SHP77 (cell line): ENCODE measurements around the gene ACTN1.
"Not testable (repeated sequence)": the region's sequence is repeated elsewhere in the genome, so short reads cannot be mapped to it uniquely, and the experiment has no call there.

Experiments used
- DNase-seq, 2 experiments: peaks; one replicate each; lab custom pipeline; 2025; lab: John Stamatoyannopoulos, UW

ACTN1 gene

GRCh38 chr14:68986926-68987652 is 8.0 kb upstream of the ACTN1 start:
- DNase-seq = no peak

- DNase-seq = no peak
These were observed 7.1 kb upstream of the ACTN1 start for GRCh38 chr14:68986225-68986624.

GRCh38 chr14:68984686-68985085 is 5.6 kb upstream of the ACTN1 start:
- no peak for DNase-seq

GRCh38 chr14:68983191-68983590 is 4.1 kb upstream of the ACTN1 start:
- no peak for DNase-seq

- no peak for DNase-seq
These were observed 3.5 kb upstream of the ACTN1 start for GRCh38 chr14:68982581-68982980.

GRCh38 chr14:68981539-68981976 is 2.5 kb upstream of the ACTN1 start:
- DNase-seq = no peak

GRCh38 chr14:68981139-68981538 is 2.0 kb upstream of the ACTN1 start:
- DNase-seq = no peak

GRCh38 chr14:68979722-68980451 is 785 bp upstream of the ACTN1 start:
- peak; percentile 35 to 48 for DNase-seq

- peak in 1 of 2 experiments; percentile 31 for DNase-seq
These were observed 760 bp downstream of the ACTN1 start for GRCh38 chr14:68978172-68978911.

GRCh38 chr14:68977718-68978171 is 1.4 kb downstream of the ACTN1 start:
- DNase-seq = peak; percentile 10 to 16

GRCh38 chr14:68977180-68977717 is 1.9 kb downstream of the ACTN1 start:
- DNase-seq = no peak

- DNase-seq = no peak
These were observed 2.7 kb downstream of the ACTN1 start for GRCh38 chr14:68976160-68977067.

GRCh38 chr14:68975667-68976066 is 3.4 kb downstream of the ACTN1 start:
- DNase-seq = no peak

- DNase-seq = no peak
These were observed 4.2 kb downstream of the ACTN1 start for GRCh38 chr14:68974759-68975347.

- no peak for DNase-seq
These were observed 5.5 kb downstream of the ACTN1 start for GRCh38 chr14:68973639-68974038.

- not testable (repeated sequence) for DNase-seq
These were observed 5.9 kb downstream of the ACTN1 start for GRCh38 chr14:68973219-68973565.

GRCh38 chr14:68972507-68973218 is 6.4 kb downstream of the ACTN1 start:
- no peak for DNase-seq

- no peak for DNase-seq
These were observed 7.6 kb downstream of the ACTN1 start for GRCh38 chr14:68971411-68972035.

GRCh38 chr14:68970736-68971135 is 8.4 kb downstream of the ACTN1 start:
- DNase-seq = no peak
